AG04450 (cell line): ENCODE measurements around the gene OR1C1. TPM values are rescaled to one million over a fixed set of nuclear protein-coding genes. Genes with fewer than 3 reads are reported as not detected.
"Not testable (repeated sequence)": the region's sequence is repeated elsewhere in the genome, so short reads cannot be mapped to it uniquely, and the experiment has no call there.

Experiments used
- CTCF ChIA-PET: fragments of 300-600, 350-600 bp; formaldehyde crosslinking; extraction: SDS; loops from one replicate; lab custom pipeline; 2022; ENCODE audit warnings: antibody characterized with exemption, inconsistent platforms; lab: Charles Lee
- POLR2A ChIA-PET: fragments of 350-600 bp; formaldehyde crosslinking; extraction: SDS; loops from one replicate; lab custom pipeline; 2021; ENCODE audit warnings: antibody characterized with exemption, inconsistent platforms; lab: Yijun Ruan, JAX
- DNase-seq: peaks from one replicate; pipeline ENCODE4 v3.0.0-alpha.2; 2011; ENCODE audit warnings: low read depth, low spot score
- H3K27ac ChIP-seq: one replicate; pipeline ENCODE4 v1.5.1; 2012; ENCODE audit warnings: low read depth, low read length, control low read depth
- H3K27me3 ChIP-seq: one replicate; pipeline ENCODE4 v1.6.0; 2012; ENCODE audit warnings: low read length; ENCODE audit not compliant: control insufficient read depth, insufficient read depth
- H3K4me3 ChIP-seq: 2 replicates; pipeline ENCODE4 v1.5.1; 2011; ENCODE audit warnings: mild to moderate bottlenecking, low read depth, low read length, control low read depth
- H3K9me3 ChIP-seq: 2 replicates; pipeline ENCODE4 v1.5.1; 2012; ENCODE audit warnings: low read length; ENCODE audit not compliant: control insufficient read depth, insufficient read depth
- CTCF ChIP-seq: IDR thresholded peaks from 2 replicates; pipeline ENCODE4 v1.5.1; 2011; ENCODE audit warnings: low read depth, low read length, control low read depth, inconsistent platforms
- polyA plus RNA-seq: library from polyadenylated mRNA; depleted of rRNA; stranded (reverse); fragments of >200 nt; gene quantifications from 2 replicates; pipeline ENCODE4 v1.2.3, GENCODE V29; 2011

The OR1C1 gene
- polyA plus RNA-seq, 1 experiment: not detected

- H3K9me3 ChIP-seq: peaks cover 26% of the 10 kb centered on the region
- no peak within 1 kb of the TSS for H3K27ac ChIP-seq
- ChIA-PET POLR2A (no interaction called here), CTCF (no interaction called here)
- no peak for TF ChIP-seq CTCF
- no peak within 1 kb of the TSS for H3K4me3 ChIP-seq
- no peaks in the 10 kb centered on the region for H3K27me3 ChIP-seq
- no peak for DNase-seq
These were observed 12.3 kb downstream of the OR1C1 start, which contains the start of gene OR14A2 for GRCh38 chr1:247748041-247748440. TSS of gene OR14A2 (minus strand) at chr1:247748141.

- no peak for TF ChIP-seq CTCF
- Histone ChIP-seq H3K27me3 (no peaks in the 10 kb centered on the region), H3K27ac (no peak overlapping the region), H3K4me3 (no peak overlapping the region), H3K9me3 (peaks cover 27% of the 10 kb centered on the region)
- DNase-seq: no peak
- ChIA-PET CTCF (no interaction called here), POLR2A (no interaction called here)
These were observed 12.7 kb downstream of the OR1C1 start for GRCh38 chr1:247747616-247748015.

GRCh38 chr1:247746391-247746935 lies 13.9 kb downstream of the OR1C1 start:
- Histone ChIP-seq H3K4me3 (no peak overlapping the region), H3K9me3 (peaks cover 27% of the 10 kb centered on the region), H3K27me3 (no peaks in the 10 kb centered on the region), H3K27ac (no peak overlapping the region)
- ChIA-PET POLR2A (no interaction called here), CTCF (no interaction called here)
- no peak for DNase-seq
- TF ChIP-seq CTCF: no peak

GRCh38 chr1:247742215-247742760 lies 18.1 kb downstream of the OR1C1 start:
- POLR2A ChIA-PET, H3K27ac ChIP-seq, CTCF ChIA-PET, DNase-seq, H3K27me3 ChIP-seq, H3K4me3 ChIP-seq: not testable (repeated sequence)
- H3K9me3 ChIP-seq: peaks cover 17% of the 10 kb centered on the region

GRCh38 chr1:247741756-247742155 lies 18.6 kb downstream of the OR1C1 start:
- H3K27me3 ChIP-seq: no peaks in the 10 kb centered on the region
- no peak overlapping the region for H3K4me3 ChIP-seq
- H3K27ac ChIP-seq: no peak overlapping the region
- TF ChIP-seq CTCF: no peak
- CTCF ChIA-PET: no interaction called here
- no peak for DNase-seq
- POLR2A ChIA-PET: no interaction called here
- H3K9me3 ChIP-seq: peaks cover 13% of the 10 kb centered on the region; the same call in 1 of the 2 replicates
